Endothelial cell of umbilical vein (primary cell): ENCODE measurements around the gene NR3C1. TPM values are rescaled to one million over a fixed set of nuclear protein-coding genes. Genes with fewer than 3 reads are reported as not detected.

Experiments
- BruUV-seq: library from RNA; stranded (reverse); fragments of 400-500 nt; replicated peaks from 2 replicates; lab custom pipeline; 2021; lab: Mats Ljungman, UMichigan
- CTCF ChIA-PET: fragments of 300-600, 350-600 bp; sonication (Branson Sonifier 250); formaldehyde crosslinking; loops from one replicate; lab custom pipeline; 2021; ENCODE audit warnings: antibody characterized with exemption, inconsistent platforms; lab: Charles Lee
- POLR2A ChIA-PET: fragments of 300-600, 350-600 bp; sonication (Branson Sonifier 250); formaldehyde crosslinking; loops from one replicate; lab custom pipeline; 2021; ENCODE audit warnings: antibody characterized with exemption, inconsistent platforms; lab: Charles Lee
- DNase-seq: peaks from one replicate; pipeline ENCODE4 v3.0.0-alpha.2; 2011; ENCODE audit warnings: low read depth, low spot score
- FAIRE-seq: peaks from 2 replicates; lab custom pipeline; 2011; peaks lifted over from hg19 to GRCh38; lab: Jason Lieb, UNC
- H2AFZ ChIP-seq: 2 replicates; pipeline ENCODE4 v1.6.0; 2012; ENCODE audit warnings: low read depth, low read length, control low read depth, inconsistent platforms
- H3K27ac ChIP-seq: 2 replicates; pipeline ENCODE4 v1.5.1; 2011; ENCODE audit warnings: low read depth, mild to moderate bottlenecking, control low read depth, low read length, moderate library complexity; ENCODE audit not compliant: insufficient read depth
- H3K27me3 ChIP-seq, 2 experiments: 2 replicates each; pipeline versions ENCODE4 v1.6.0 to v1.6.1; 2011; ENCODE audit warnings: low read length in 2 of 2, mixed read lengths in 1 of 2; ENCODE audit not compliant: control insufficient read depth in 2 of 2, insufficient read depth in 2 of 2
- H3K36me3 ChIP-seq, 2 experiments: 2 replicates in 1 of 2; 3 replicates in 1 of 2; pipeline ENCODE4 v1.5.1; 2011; ENCODE audit warnings: low read length in 2 of 2, mild to moderate bottlenecking in 1 of 2, moderate library complexity in 1 of 2; ENCODE audit not compliant: control insufficient read depth in 2 of 2, insufficient read depth in 2 of 2; ENCODE audit errors: extremely low read depth in 1 of 2
- H3K4me1 ChIP-seq: 3 replicates; pipeline ENCODE4 v1.5.1; 2011; ENCODE audit warnings: mild to moderate bottlenecking, low read length; ENCODE audit not compliant: control insufficient read depth, insufficient read depth; ENCODE audit errors: extremely low read depth
- H3K4me2 ChIP-seq: 2 replicates; pipeline ENCODE4 v1.6.1; 2011; ENCODE audit warnings: low read length, control low read depth, mixed read lengths; ENCODE audit not compliant: insufficient read depth
- H3K4me3 ChIP-seq, 3 experiments: fragments of 200-600 bp in 1 of 3; sonication (generic), shearing (Covaris generic) in 1 of 3; replicated peaks in 1 of 3; 2 replicates each; pipeline ENCODE4 v1.5.1; 2011 to 2016; ENCODE audit warnings: control low read depth in 3 of 3, low read length in 3 of 3, mild to moderate bottlenecking in 2 of 3, inconsistent platforms in 1 of 3, low read depth in 1 of 3, moderate library complexity in 1 of 3; ENCODE audit not compliant: insufficient read depth in 1 of 3
- H3K79me2 ChIP-seq: 2 replicates; pipeline ENCODE4 v1.6.0; 2012; ENCODE audit warnings: low read length, inconsistent platforms; ENCODE audit not compliant: control insufficient read depth, insufficient read depth
- H3K9ac ChIP-seq: replicated peaks from 2 replicates; pipeline ENCODE3; 2011; ENCODE audit warnings: low read length, control low read depth; ENCODE audit not compliant: insufficient read depth; ENCODE audit errors: extremely low read depth
- H3K9me1 ChIP-seq: replicated peaks from 3 replicates; pipeline ENCODE4 v1.6.0; 2011; ENCODE audit warnings: mild to moderate bottlenecking, low read length; ENCODE audit not compliant: control insufficient read depth, insufficient read depth; ENCODE audit errors: extremely low read depth
- H3K9me3 ChIP-seq: replicated peaks from 2 replicates; pipeline ENCODE4 v1.5.1; 2012; ENCODE audit warnings: low read length, inconsistent platforms; ENCODE audit not compliant: control insufficient read depth, insufficient read depth
- H4K20me1 ChIP-seq: replicated peaks from 2 replicates; pipeline ENCODE3; 2011; ENCODE audit warnings: mild to moderate bottlenecking, low read length; ENCODE audit not compliant: control insufficient read depth, insufficient read depth; ENCODE audit errors: extremely low read depth
- FOS ChIP-seq: IDR thresholded peaks from 2 replicates; pipeline ENCODE4 v1.6.1; 2011; ENCODE audit warnings: mild to moderate bottlenecking, low read length, moderate library complexity, borderline replicate concordance; ENCODE audit not compliant: insufficient read depth
- JUN ChIP-seq: IDR thresholded peaks from 2 replicates; pipeline ENCODE4 v1.6.1; 2011; ENCODE audit warnings: borderline replicate concordance, low read depth; ENCODE audit not compliant: insufficient read length, insufficient read depth
- dilution Hi-C: fragments of 300-500 bp; cut with MboI; formaldehyde crosslinking; loops from one replicate; pipeline ENCODE4 v1.15.0; 2019; ENCODE audit warnings: low sequenced_read_pairs; ENCODE audit not compliant: extremely low pct_ligation_motif_present
- intact Hi-C: fragments of 100-400 bp; cut with micrococcal nuclease; formaldehyde crosslinking; loops from one replicate; pipeline ENCODE4 v1.10.0; 2022
- polyA plus RNA-seq, 4 experiments: library from polyadenylated mRNA; depleted of rRNA in 3 of 4; stranded (reverse) in 3 of 4; unstranded in 1 of 4; fragments of >200 nt; gene quantifications; 2 replicates each; pipeline versions ENCODE4 v1.2.1 to v1.2.3, GENCODE V29; 2011 to 2012; ENCODE audit warnings: missing spikeins in 1 of 4
- total RNA-seq: library from RNA; stranded (reverse); gene quantifications from 2 replicates; pipeline ENCODE4 v1.2.3, GENCODE V29; 2021
- TF ChIP-seq, protein P1 (sequence below), 2 donors: IDR thresholded peaks; 1 replicate in 1 of 2; 2 replicates in 1 of 2; pipeline ENCODE4 v1.5.1; 2011; ENCODE audit warnings: low read length in 2 of 2, mild to moderate bottlenecking in 2 of 2, moderate library complexity in 2 of 2, control low read depth in 1 of 2, inconsistent platforms in 1 of 2, low read depth in 1 of 2; ENCODE audit not compliant: insufficient read depth in 1 of 2; ENCODE audit errors: extremely low read depth in 1 of 2

NR3C1 gene
- total and polyA plus RNA-seq, 2 donors (not counting 3 experiments of a cell fraction or from before 2014, with no cell fraction given): 4.1 to 17.0 TPM

DNA sequence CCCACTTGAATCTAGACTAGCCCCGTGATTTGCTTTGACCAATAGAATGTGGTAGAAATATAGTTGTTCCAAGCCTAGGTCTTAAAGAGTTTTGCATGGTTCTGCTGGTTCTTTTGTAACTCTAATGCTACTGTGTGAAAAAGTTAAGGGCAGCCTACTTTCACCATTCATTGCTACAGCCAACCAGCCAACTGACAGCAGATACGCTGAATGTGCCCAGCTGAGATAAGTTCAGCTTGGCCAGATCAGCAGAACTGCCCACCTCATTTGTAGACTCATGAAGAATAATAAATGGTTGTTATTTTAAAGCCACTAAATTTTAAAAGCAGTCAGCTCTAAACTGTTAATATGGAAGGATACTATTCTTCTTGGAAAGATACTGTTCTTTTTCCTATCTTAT lies 23.9 kb downstream of the NR3C1 start:
- Histone ChIP-seq H2AFZ (no peak overlapping the region), H3K4me1 (peaks cover 11% of the 10 kb centered on the region), H3K27me3 (no peaks in the 10 kb centered on the region), H3K4me3 (no peak overlapping the region), H3K27ac (no peak overlapping the region), H3K9ac (no peak overlapping the region), H3K79me2 (peaks cover 42% of the 10 kb centered on the region), H4K20me1 (no peaks in the 10 kb centered on the region), H3K9me1 (no peaks in the 10 kb centered on the region), H3K36me3 (no peaks in the 10 kb centered on the region), H3K4me2 (no peak overlapping the region), H3K9me3 (no peaks in the 10 kb centered on the region)
- ChIA-PET POLR2A (no interaction called here), CTCF (no interaction called here)
- TF ChIP-seq, protein P1, sequence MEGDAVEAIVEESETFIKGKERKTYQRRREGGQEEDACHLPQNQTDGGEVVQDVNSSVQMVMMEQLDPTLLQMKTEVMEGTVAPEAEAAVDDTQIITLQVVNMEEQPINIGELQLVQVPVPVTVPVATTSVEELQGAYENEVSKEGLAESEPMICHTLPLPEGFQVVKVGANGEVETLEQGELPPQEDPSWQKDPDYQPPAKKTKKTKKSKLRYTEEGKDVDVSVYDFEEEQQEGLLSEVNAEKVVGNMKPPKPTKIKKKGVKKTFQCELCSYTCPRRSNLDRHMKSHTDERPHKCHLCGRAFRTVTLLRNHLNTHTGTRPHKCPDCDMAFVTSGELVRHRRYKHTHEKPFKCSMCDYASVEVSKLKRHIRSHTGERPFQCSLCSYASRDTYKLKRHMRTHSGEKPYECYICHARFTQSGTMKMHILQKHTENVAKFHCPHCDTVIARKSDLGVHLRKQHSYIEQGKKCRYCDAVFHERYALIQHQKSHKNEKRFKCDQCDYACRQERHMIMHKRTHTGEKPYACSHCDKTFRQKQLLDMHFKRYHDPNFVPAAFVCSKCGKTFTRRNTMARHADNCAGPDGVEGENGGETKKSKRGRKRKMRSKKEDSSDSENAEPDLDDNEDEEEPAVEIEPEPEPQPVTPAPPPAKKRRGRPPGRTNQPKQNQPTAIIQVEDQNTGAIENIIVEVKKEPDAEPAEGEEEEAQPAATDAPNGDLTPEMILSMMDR (IDR thresholded peaks at IDR 0.05; ENCODE audit: extremely low read depth in 1 of 2, insufficient read depth in 1 of 2, low read depth in 1 of 2, low read length in 2 of 2): no peak
- TF ChIP-seq FOS: no peak
- intact Hi-C loops (no loop called here), dilution Hi-C loops (loop anchor here (25.0 kb wide), 1 partner anchor 167 kb away; no protein-coding TSS in a partner anchor)
- DNase-seq: no peak
- no peak for FAIRE-seq
- no TSS peak for BruUV-seq

DNA sequence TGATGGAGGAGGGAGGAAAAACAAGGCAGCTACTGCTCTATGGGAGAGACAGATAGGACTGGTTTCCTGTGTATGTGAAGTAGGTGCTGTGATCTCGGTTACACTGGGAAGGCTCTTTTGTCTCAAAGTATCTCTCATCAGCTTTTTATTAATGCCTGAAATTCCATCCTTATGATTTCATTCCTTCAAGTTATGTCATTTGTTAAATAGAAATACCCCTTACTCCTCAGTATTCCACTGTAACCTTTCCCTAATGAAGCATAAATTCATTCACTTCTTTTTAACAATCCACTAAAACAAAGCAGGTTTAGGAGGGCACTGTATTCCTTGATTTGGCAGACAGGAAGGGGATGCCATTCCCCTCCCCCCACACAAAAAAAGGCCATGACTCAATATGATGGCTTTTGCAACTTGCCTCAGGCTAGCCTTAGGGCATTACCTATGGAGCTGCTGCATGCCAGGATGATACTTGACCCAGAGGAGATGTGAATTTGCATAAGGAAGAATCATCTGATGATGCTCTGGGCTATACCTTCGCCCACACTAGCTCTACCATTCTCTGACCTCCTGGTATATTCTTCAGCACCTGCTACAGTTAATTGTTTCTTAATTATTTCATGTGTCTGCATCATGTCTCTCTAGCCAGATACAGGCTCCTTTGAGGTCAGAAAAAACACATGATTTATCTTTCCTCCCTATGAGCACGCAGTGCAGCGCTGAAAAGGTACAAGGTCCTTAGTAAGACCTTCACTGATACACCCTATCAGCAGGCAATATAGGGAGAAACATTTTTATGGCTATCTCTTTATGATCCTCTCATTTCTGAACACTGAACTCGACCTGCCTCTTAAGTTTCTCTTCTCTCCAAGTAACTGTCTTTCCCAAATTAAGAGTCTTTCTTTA lies 26.3 kb downstream of the NR3C1 start:
- H3K79me2 ChIP-seq: peaks cover 31% of the 10 kb centered on the region
- no peak overlapping the region for H3K4me2 ChIP-seq
- no peaks in the 10 kb centered on the region for H4K20me1 ChIP-seq
- H3K27me3 ChIP-seq: no peaks in the 10 kb centered on the region
- TF ChIP-seq, protein P1 (IDR thresholded peaks at IDR 0.05; ENCODE audit: extremely low read depth in 1 of 2, insufficient read depth in 1 of 2, low read depth in 1 of 2, low read length in 2 of 2): no peak
- TF ChIP-seq JUN (no peak), FOS (no peak)
- H3K9ac ChIP-seq: no peak overlapping the region
- ChIA-PET CTCF (interaction anchor here (0.9 to 1.1 kb wide), 3 partner anchors 16 to 39 kb away, joined by 3 read pairs; no protein-coding TSS in a partner anchor), POLR2A (no interaction called here)
- no peaks in the 10 kb centered on the region for H3K9me3 ChIP-seq
- no peak overlapping the region for H2AFZ ChIP-seq
- peaks cover 11% of the 10 kb centered on the region for H3K4me1 ChIP-seq
- intact Hi-C loops (no loop called here), dilution Hi-C loops (loop anchor here (25.0 kb wide), 1 partner anchor 165 kb away; no protein-coding TSS in a partner anchor)
- H3K9me1 ChIP-seq: no peaks in the 10 kb centered on the region
- BruUV-seq: no TSS peak
- H3K27ac ChIP-seq: no peak overlapping the region
- FAIRE-seq: peak; percentile 18
- H3K36me3 ChIP-seq: no peaks in the 10 kb centered on the region
- DNase-seq: peak; percentile 34
- no peak overlapping the region for H3K4me3 ChIP-seq
